GM20000 (cell line): ENCODE measurements around the gene CR1L.

Experiments
- DNase-seq: peaks from one replicate; pipeline ENCODE4 v3.0.0; 2012; ENCODE audit warnings: low spot score
- CTCF ChIP-seq: IDR thresholded peaks from 2 replicates; pipeline ENCODE4 v1.5.1; 2012; ENCODE audit warnings: mild to moderate bottlenecking, control low read depth; ENCODE audit errors: extremely low read depth, missing control alignments

CR1L gene

GRCh38 chr1:207644852-207645634 is at the start of gene CR1L:
Gene CR1L, plus strand, starts transcription at chr1:207645133. Its CDS starts 101 bp downstream, at chr1:207645234.
- peak; percentile 83 for DNase-seq
- TF ChIP-seq CTCF: no peak

- no peak for TF ChIP-seq CTCF
- no peak for DNase-seq
These were observed 41.2 kb upstream of the CR1L start for GRCh38 chr1:207603777-207604176.

- no peak for DNase-seq
- TF ChIP-seq CTCF: no peak
These were observed 39.2 kb upstream of the CR1L start for GRCh38 chr1:207605444-207606361.

- TF ChIP-seq CTCF: no peak
These were observed 38.6 kb upstream of the CR1L start for GRCh38 chr1:207606362-207606755.

DNA sequence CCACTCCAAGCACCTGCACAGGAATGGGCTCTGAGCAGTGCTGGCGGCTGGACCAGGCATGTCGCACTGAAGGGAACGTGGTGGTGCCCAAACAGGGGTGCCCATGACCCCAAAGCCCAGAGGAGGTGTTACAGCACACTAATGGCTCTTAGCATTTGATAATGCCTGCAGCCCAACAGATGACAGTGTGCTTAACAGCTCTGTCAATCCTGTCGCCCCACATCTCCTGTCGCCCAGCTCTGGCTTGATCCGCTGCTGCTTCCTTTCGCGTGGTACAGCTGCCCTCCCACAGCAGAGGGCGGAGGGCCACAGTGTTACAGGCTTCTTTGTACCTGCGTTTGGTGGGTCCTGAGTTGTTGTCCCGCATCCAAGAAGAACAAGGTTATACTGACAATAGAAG is 32.2 kb upstream of the CR1L start:
- DNase-seq: no peak
- TF ChIP-seq CTCF: no peak

More at GRCh38 chr1:207606362-207606755, 38.6 kb upstream of the CR1L start:
- no peak for DNase-seq

DNA sequence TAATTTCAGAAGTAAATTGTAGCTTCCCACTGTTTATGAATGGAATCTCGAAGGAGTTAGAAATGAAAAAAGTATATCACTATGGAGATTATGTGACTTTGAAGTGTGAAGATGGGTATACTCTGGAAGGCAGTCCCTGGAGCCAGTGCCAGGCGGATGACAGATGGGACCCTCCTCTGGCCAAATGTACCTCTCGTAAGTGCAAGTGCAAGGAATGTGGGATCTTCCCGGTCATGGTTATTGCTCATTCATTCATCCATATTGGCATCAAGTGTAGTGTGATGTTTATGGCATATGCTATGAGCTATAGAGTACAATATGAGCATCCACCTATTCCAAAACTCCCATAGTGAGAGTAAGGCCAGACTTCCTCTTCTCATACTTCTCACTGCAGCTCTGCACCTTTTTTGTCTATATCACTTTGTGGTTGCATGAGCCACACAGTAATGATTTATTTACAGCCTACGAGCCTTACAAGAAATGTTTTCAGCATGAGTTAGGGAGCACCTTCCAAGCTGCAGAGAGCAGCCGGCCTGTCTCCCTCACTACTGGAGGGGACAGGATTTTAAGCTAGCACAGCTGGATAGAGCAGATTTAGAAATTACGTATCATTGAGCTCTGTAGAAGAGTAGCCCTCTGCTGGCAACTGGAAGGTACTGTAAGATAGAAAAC is 24.9 kb upstream of the CR1L start:
- TF ChIP-seq CTCF: peak; percentile 58

More for the DNA sequence above, 24.9 kb upstream of the CR1L start:
- peak; percentile 58 for DNase-seq
